HG02759 (cell line): ENCODE data around the gene SYT7.
"Not testable (repeated sequence)": the region's sequence is repeated elsewhere in the genome, so short reads cannot be mapped to it uniquely, and the experiment has no call there.

Source experiments
- ATAC-seq: cut with Tn5 transposase; IDR thresholded peaks from one replicate; pipeline ENCODE4 v1.9.1; 2021; ENCODE audit warnings: mild to moderate bottlenecking, moderate library complexity; ENCODE audit not compliant: unreplicated experiment

The SYT7 gene

DNA sequence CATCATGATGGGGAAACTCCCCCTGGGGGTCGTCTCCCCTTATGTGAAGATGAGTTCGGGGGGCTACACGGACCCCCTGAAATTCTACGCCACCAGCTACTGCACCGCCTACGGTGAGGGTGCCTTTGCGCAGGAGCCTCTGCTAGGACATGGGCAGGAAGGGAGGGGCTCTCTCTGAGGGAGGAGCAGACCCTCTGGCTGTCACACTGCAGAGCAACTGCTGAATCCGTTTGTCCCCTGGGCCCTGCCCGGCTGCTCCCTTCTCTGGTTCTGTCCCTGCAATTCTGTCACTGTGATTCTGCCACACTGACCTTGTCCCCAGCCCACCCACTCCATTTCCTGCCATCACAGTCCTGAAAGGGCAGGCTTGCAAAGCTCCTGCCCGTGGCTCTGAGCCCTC lies 99.1 kb downstream of the SYT7 start:
- no peak for ATAC-seq

DNA sequence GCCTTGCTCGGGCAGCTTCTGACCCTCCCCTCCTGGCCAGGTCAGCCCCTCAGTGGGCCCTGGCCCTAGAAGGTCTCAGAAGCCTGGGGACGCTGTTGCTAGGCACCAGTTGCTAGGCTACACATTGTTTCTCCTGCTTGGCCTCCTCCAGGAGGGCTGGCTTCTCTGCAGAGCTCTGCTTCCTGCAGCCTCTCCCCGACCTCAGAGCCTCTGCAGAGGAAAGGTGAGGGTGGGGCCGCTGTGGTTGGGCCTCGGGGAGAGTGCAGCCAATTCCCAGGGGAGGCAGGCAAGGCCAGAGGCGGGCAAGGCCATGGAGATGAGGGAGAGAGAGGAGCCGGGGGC lies 99.9 kb downstream of the SYT7 start:
- ATAC-seq, result no peak

DNA sequence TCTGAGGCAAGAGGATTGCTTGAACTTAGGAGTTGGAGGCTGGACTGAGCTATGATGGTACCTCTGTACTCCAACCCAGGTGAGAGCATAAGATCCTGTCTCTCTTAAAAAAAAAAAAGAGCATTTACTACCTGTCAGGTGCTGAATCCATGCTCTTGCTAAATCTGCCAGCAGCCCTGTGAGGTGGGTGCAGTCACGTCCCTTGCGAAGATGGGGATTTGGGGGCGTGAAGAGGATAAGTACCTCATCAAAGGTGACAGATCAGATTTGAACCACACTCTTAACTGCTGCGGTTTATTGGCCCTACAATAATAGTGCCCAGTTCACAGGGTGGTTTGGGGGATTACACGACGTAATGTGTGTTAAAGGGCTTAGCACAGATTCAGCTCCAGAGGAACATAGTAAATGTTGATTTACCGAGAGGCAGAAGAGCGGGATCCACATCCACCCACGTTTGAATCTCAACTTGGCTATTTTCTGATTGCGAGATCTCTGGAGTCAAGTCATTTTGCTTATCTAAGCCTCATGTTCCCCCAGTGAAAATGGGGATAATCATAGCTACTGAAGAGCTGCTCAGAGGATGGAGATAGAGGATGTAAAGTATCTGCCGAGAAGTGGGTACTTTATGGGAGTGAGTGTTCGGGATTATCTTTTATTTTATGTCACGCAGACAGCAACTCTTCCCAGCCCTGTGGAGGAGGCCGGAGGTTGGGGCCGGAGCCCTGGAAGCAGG lies 100.4 kb downstream of the SYT7 start:
- ATAC-seq, result no peak

DNA sequence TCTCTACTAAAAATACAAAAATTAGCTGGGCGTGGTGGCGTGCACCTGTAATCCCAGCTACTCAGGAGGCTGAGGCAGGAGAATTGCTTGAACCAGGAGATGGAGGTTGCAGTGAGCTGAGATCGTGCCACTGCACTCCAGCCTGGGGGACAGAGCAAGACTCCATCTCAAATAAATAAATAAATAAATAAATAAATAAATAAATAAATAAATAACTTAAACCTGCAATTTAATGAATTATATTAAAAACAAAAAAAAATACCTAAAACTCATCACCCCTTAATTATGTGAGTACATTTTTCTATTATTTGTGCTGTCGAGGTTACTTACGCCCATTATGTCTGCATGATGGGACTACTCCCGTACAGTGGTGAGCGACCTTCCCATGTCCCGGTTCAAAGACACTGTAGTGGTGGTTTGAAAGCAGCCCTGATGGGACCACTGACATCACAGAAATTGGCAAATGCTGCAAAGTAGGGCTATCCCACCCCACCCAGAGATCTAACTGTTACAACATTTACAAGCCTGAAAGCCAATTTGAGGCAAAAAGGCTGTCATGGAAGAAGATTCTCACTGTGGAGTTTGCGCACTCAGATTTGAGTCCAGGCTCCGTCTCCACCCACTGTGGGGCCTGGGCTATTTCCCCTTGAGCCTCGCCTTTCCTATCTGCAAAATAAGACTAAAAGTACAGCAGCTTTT lies 101.4 kb downstream of the SYT7 start:
- not testable (repeated sequence) for ATAC-seq

DNA sequence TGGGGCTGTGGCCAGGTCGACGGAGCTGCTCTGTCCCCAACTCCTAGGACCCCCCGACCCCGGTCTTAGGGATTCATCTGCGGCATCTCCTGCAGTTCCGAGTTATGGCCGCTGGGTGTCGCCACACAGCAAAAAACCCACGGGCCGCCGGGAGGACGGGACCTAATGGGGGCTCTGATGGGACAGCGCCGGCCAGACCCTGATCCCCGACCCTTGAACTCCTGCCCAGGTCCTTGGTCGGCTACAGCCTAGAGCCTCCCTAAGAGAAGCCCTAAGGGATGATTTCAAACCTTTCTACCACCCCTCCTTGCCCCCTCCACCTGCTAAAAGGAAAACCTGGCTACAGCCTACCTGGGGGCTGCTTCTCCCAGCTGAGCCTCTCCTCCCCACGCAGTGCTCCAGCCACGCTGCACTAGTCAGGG lies 103.1 kb downstream of the SYT7 start:
- no peak for ATAC-seq

DNA sequence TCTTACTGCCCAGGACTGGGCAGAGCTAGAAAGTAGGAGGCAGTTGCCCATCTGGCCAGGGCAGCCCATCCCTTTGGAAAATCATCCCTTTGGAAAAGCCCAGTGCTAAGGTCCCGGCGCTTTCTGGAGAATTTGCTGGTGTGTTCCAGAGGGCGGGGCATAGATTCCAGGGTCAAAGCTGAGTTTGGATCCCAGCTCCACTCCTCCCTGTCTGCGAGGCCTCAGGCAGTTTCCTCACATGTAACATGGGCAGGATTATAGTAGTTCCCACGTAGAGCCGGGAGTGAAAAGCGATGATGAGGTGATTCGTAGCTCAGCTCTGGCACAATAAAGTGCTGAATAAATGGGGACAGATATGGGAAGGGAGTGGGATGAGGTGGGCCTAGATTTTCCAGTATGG lies 103.8 kb downstream of the SYT7 start:
- no peak for ATAC-seq

DNA sequence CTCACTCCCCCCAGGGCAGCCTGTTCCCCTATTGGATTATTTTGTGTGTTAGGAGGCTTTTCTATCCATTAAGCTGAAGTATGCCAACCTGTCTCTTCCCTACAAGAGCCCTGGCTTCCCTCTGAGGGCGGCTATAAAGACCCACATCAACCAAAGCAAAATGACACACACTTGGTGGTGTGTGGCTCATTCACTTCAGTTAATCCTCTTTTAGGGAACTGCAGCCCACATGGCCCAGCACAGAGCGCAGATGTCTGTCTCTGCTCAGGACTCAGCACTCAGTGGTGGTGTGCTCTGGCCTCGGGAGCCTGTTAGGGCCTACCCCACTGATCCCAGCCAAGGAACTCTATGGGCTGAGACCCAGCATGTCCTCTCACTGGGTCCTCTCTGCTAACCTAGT lies 104.5 kb downstream of the SYT7 start:
- no peak for ATAC-seq

DNA sequence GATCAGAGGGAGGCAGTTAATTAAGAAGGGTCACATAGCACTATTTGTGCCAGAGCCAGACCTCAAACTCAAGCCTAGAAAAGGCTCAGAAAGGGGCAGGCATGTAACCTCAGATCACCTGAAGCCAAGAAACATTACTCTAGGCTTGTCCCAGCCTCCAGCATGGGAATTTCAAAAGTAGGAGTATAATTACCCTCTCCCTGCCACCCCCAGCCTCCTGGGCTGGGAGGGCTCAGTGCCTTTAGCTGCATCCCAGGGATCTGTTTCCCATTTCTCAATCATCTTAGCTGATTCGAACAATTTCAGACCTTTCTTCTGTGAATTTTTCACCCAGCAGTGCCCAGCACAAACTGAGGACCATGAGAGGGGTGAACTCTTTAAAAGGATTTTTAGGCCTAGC lies 105.4 kb downstream of the SYT7 start:
- no peak for ATAC-seq

DNA sequence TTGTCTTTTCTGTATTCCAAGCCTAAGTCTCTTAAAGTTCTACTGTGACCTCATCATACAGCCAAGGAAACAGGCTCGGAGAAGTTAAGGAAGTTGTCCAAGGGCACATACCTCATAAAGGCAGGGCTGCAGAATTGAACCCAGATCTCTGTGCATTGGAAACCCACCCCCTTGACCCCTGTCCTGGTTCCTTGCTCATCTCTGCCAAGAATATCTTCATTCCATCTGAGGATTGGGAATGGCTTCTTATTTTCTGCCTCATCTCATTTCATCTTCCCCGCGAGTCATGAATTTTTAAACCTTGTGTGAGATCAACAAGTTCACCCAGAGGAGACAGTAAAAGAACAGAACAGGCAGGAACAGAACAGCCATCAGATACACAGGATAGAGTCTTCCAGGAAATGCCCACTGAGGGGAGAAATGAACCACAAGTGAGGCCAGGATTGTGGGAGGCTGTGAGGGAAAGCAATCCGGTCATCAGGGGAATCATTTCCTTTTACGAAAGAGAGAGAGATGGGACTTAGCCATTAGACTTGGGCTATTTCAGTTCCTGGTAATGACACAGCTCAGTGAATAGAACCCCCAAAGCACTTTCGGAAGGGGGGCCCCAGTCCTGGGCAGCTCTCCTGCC lies 106.7 kb downstream of the SYT7 start:
- no peak for ATAC-seq

DNA sequence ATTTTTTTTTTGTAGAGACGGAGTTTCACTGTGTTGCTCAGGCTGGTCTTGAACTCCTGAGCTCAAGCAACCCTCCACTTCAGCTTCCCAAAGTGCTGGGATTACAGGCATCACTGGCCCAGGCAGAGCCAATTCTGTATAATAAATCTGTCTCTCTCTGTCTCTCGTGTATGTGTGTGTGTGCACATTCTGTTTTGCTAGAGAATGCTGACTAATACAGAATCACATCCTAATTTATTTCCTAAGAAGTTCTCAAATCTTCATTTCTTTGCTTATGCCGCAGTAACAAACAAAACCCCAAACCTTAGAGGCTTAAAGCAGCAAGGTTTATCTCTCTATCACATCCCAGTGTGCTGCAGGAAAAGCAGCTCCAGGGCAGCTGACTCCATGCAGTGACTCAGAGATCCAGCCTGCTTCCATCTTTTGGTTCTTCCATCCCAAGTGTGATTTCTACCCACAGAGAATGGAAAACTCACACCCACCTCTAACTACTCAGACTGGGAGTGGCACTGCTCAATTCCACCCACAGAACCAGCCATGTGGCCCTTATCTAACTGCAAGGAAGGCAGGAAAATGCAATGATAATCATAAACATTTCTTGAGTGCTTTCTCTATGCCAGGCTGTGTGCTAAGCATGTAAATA lies 107.4 kb downstream of the SYT7 start:
- ATAC-seq, result no peak

DNA sequence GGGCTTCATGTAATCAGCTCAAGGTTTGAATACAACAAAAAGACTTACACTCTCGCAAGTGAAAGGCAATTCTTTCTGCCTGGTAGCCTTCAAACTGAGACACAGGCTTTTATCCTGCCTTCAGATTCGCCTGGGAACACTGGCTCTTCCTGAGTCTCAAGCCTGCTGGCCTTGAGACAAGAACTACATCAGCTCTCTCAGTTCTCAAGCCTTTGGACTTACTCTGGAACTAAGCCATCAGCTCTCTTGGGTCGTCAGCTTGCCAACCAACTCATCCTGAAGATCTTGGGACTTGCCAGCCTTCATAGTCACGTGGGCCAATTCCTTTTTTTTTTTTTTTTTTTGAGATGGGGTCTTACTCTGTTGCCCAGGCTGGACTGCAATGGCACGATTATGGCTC lies 108.0 kb downstream of the SYT7 start:
- no peak for ATAC-seq

DNA sequence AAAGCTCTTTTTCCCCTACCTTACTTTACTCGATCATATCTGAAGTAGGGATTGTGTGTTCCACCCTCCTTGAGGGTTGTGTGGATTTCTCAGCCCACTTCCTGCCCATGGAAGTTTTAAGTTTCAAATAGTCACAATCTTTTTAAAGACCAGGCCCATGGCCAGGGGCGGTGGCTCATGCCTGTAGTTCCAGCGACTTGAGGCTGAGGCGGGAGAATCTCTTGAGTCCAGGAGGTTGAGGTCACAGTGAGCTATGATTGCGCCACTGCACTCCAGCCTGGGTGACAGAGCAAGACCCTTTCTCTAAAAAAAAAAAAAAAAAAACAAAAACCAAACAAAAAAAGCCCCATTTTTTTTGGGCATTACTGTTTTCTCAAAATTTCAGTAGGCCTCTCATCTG lies 108.6 kb downstream of the SYT7 start:
- no peak for ATAC-seq

DNA sequence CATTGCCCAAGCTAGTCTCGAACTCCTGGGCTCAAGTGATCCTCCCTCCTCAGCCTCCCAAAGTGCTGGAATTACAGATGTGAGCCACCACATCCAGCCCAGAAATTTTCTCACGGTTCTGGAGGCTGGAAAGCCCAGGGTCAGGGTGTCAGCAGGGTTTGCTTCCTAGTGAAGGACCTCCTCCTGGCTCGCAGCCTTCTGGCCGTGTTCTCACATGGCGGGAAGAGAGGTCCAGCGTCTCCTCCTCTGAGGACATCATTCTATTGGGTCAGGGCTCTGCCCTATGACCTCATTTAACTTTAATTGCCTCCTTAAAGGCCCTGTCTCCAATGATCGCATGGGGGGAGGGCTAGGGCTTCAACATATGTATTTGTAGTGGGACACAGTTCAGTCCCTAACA lies 112.9 kb downstream of the SYT7 start:
- no peak for ATAC-seq

DNA sequence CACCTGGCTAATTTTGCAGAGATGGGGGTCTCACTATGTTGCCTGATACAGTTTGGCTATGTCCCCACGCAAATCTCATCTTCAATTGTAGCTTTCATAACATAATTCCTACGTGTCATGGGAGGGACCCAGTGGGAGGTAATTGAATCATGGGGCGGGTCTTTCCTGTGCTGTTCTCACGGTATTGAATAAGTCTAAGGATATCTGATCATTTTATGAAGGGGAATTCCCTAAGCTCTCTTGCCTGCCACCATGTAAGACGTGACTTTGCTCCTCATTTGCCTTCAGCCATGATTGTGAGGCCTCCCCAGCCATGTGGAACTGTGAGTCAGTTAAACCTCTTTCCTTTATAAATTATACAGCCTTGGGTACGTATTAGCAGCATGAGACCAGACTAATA lies 113.3 kb downstream of the SYT7 start:
- not testable (repeated sequence) for ATAC-seq
